HepG2 (cell line): ENCODE results near the gene HSD3B7. TPM values are rescaled to one million over a fixed set of nuclear protein-coding genes. Genes with fewer than 3 reads are reported as not detected.
A peak's percentile ranks its signal among the peaks of the same experiment; 100 is the strongest.

Experiments
- ATF3 ChIP-seq: sonication (generic); formaldehyde crosslinking; IDR thresholded peaks from 2 replicates; pipeline ENCODE4 v1.4.0; 2020; ENCODE audit warnings: missing genetic modification reagents
- FOSL2 ChIP-seq: sonication (generic); formaldehyde crosslinking; IDR thresholded peaks from 2 replicates; pipeline ENCODE4 v1.4.0; 2020; ENCODE audit warnings: missing genetic modification reagents
- GLI4 ChIP-seq: sonication (generic); formaldehyde crosslinking; IDR thresholded peaks from 2 replicates; pipeline ENCODE4 v1.5.1; 2020; ENCODE audit warnings: missing genetic modification reagents, mild to moderate bottlenecking, moderate library complexity, borderline replicate concordance
- GTF2F1 ChIP-seq: fragments of 150-350 bp; IDR thresholded peaks from 2 replicates; pipeline ENCODE4 v1.6.1; 2014; ENCODE audit warnings: low read length
- KDM1A ChIP-seq: IDR thresholded peaks from 2 replicates; pipeline ENCODE4 v1.6.1; 2016; ENCODE audit warnings: missing compliant biosample characterization
- NFKB2 ChIP-seq: sonication (generic); formaldehyde crosslinking; IDR thresholded peaks from 2 replicates; pipeline ENCODE4 v1.4.0; 2020; ENCODE audit warnings: missing genetic modification reagents, borderline replicate concordance
- PRDM10 ChIP-seq: sonication (generic); formaldehyde crosslinking; IDR thresholded peaks from 2 replicates; pipeline ENCODE4 v1.4.0; 2020; ENCODE audit warnings: low read depth, missing genetic modification reagents
- SAFB2 ChIP-seq: sonication (generic); formaldehyde crosslinking; IDR thresholded peaks from 2 replicates; pipeline ENCODE4 v1.5.1; 2020; ENCODE audit warnings: missing genetic modification reagents, low read depth, mild to moderate bottlenecking, borderline replicate concordance
- SNRNP70 ChIP-seq: fragments of 200-400 bp; formaldehyde crosslinking; IDR thresholded peaks from 2 replicates; pipeline ENCODE4 v1.6.1; 2017; ENCODE audit warnings: mild to moderate bottlenecking, low read depth, low read length, moderate library complexity
- SP5 ChIP-seq: IDR thresholded peaks from 2 replicates; pipeline ENCODE4 v1.6.1; 2016; ENCODE audit warnings: low read depth, borderline replicate concordance
- TSC22D2 ChIP-seq: sonication (generic); formaldehyde crosslinking; IDR thresholded peaks from 2 replicates; pipeline ENCODE4 v1.5.1; 2020; ENCODE audit warnings: missing genetic modification reagents, mild to moderate bottlenecking, borderline replicate concordance
- ZBTB46 ChIP-seq: sonication (generic); formaldehyde crosslinking; IDR thresholded peaks from 2 replicates; pipeline ENCODE4 v1.4.0; 2020; ENCODE audit warnings: mild to moderate bottlenecking, missing genetic modification reagents, borderline replicate concordance
- ZIK1 ChIP-seq: sonication (generic); formaldehyde crosslinking; IDR thresholded peaks from 2 replicates; pipeline ENCODE4 v1.5.0; 2020; ENCODE audit warnings: mild to moderate bottlenecking, low read depth, missing genetic modification reagents, borderline replicate concordance
- ZMAT5 ChIP-seq: sonication (generic); formaldehyde crosslinking; IDR thresholded peaks from 2 replicates; pipeline ENCODE4 v1.5.0; 2020; ENCODE audit warnings: mild to moderate bottlenecking, low read depth, missing genetic modification reagents, borderline replicate concordance
- ZNF329 ChIP-seq: sonication (generic); formaldehyde crosslinking; IDR thresholded peaks from 2 replicates; pipeline ENCODE4 v1.9.0; 2021; ENCODE audit warnings: low read depth, mild to moderate bottlenecking, missing genetic modification reagents
- ZNF432 ChIP-seq: sonication (generic); formaldehyde crosslinking; IDR thresholded peaks from 2 replicates; pipeline ENCODE4 v1.5.0; 2020; ENCODE audit warnings: missing genetic modification reagents, mild to moderate bottlenecking, borderline replicate concordance
- ZNF501 ChIP-seq: sonication (generic); formaldehyde crosslinking; IDR thresholded peaks from 2 replicates; pipeline ENCODE4 v1.5.1; 2020; ENCODE audit warnings: mild to moderate bottlenecking, moderate library complexity, missing genetic modification reagents
- ZNF512 ChIP-seq: sonication (generic); formaldehyde crosslinking; IDR thresholded peaks from 2 replicates; pipeline ENCODE4 v1.4.0; 2020; ENCODE audit warnings: mild to moderate bottlenecking, missing genetic modification reagents
- ZNF558 ChIP-seq: sonication (generic); formaldehyde crosslinking; IDR thresholded peaks from 2 replicates; pipeline ENCODE4 v1.9.0; 2022; ENCODE audit warnings: mild to moderate bottlenecking, missing genetic modification reagents, borderline replicate concordance
- ZSCAN30 ChIP-seq: sonication (generic); formaldehyde crosslinking; IDR thresholded peaks from 2 replicates; pipeline ENCODE4 v1.5.0; 2020; ENCODE audit warnings: mild to moderate bottlenecking, missing genetic modification reagents
- polyA plus RNA-seq, 8 experiments: library from polyadenylated mRNA; depleted of rRNA in 3 of 8; stranded (reverse) in 7 of 8; unstranded in 1 of 8; fragments of >200 nt; fragmentation: Illumina TruSeq in 4 of 8; extraction: Trizol in 4 of 8; gene quantifications; 2 replicates each; pipeline versions ENCODE4 v1.2.1 to v1.2.3, GENCODE V29; 2011 to 2016; ENCODE audit warnings: low read depth in 4 of 8, missing spikeins in 1 of 8, mixed read lengths in 1 of 8; ENCODE audit not compliant: insufficient read depth in 1 of 8
- total RNA-seq, 5 experiments: library from RNA; depleted of rRNA; stranded (reverse); fragments of >200 nt; fragmentation: Illumina TruSeq; extraction: Trizol; gene quantifications; 2 replicates each; pipeline ENCODE4 v1.2.3, GENCODE V29; 2016; ENCODE audit warnings: low read depth in 1 of 5

The HSD3B7 gene
- total and polyA plus RNA-seq, 2 of the 13 experiments (the other 11 are each of a cell fraction or from before 2014, with no cell fraction given): 32.9 to 69.7 TPM

GRCh38 chr16:30996985-30997724 lies 12.1 kb downstream of the HSD3B7 start (continued):
- peak; percentile 45; the same call in 1 of the 2 replicates for TF ChIP-seq PRDM10 (CRISPR knock-in tag)
- TF ChIP-seq SAFB2: 0 out of 2 replicates have a peak, but pooled peaks have one; percentile 36
- no peak for TF ChIP-seq ZSCAN30 (CRISPR knock-in tag)
- no peak; the same call in none of the 2 replicates for TF ChIP-seq ZNF501 (CRISPR knock-in tag)
- peak; percentile 53; the same call in 1 of the 2 replicates for TF ChIP-seq SP5 (CRISPR knock-in tag)
- no peak for TF ChIP-seq ATF3 (CRISPR knock-in tag)
- no peak for TF ChIP-seq SNRNP70
- no peak for TF ChIP-seq ZMAT5 (CRISPR knock-in tag)
- no peak for TF ChIP-seq ZNF512 (CRISPR knock-in tag)
- peak; percentile 50; the same call in 1 of the 2 replicates for TF ChIP-seq FOSL2 (CRISPR knock-in tag)
- TF ChIP-seq GLI4 (CRISPR knock-in tag): no peak; the same call in 1 of the 2 replicates
- peak; percentile 62; the same call in 1 of the 2 replicates for TF ChIP-seq ZIK1 (CRISPR knock-in tag)
- TF ChIP-seq ZNF432 (CRISPR knock-in tag): no peak
- no peak for TF ChIP-seq ZBTB46 (CRISPR knock-in tag)
- TF ChIP-seq TSC22D2 (CRISPR knock-in tag): no peak; the same call in 1 of the 2 replicates
- TF ChIP-seq ZNF558 (CRISPR knock-in tag): no peak
- no peak for TF ChIP-seq GTF2F1
- TF ChIP-seq NFKB2 (CRISPR knock-in tag): peak; percentile 55; the same call in 1 of the 2 replicates
- no peak for TF ChIP-seq KDM1A (CRISPR knock-in tag)
- TF ChIP-seq ZNF329: no peak
